Skeletal muscle satellite cell (primary cell): ENCODE data around the gene PRDM10.
"Not testable (repeated sequence)": the region's sequence is repeated elsewhere in the genome, so short reads cannot be mapped to it uniquely, and the experiment has no call there.

Experiments
- H3K27me3 ChIP-seq: 2 replicates; pipeline ENCODE4 v1.7.0; 2013; ENCODE audit warnings: low read length; ENCODE audit not compliant: control insufficient read depth, insufficient read depth
- H3K36me3 ChIP-seq: 2 replicates; pipeline ENCODE4 v1.7.0; 2013; ENCODE audit warnings: mild to moderate bottlenecking, control low read depth, low read length; ENCODE audit not compliant: insufficient read depth
- H3K4me1 ChIP-seq: 2 replicates; pipeline ENCODE4 v1.7.0; 2013; ENCODE audit warnings: low read length; ENCODE audit not compliant: control insufficient read depth, insufficient read depth
- H3K4me2 ChIP-seq: 2 replicates; pipeline ENCODE4 v1.7.0; 2013; ENCODE audit warnings: mild to moderate bottlenecking, low read length
- H3K4me3 ChIP-seq: 2 replicates; pipeline ENCODE4 v1.7.0; 2013; ENCODE audit warnings: low read length
- H3K9ac ChIP-seq: 2 replicates; pipeline ENCODE4 v1.7.0; 2013; ENCODE audit warnings: mild to moderate bottlenecking, low read depth, low read length, moderate library complexity
- H3K9me3 ChIP-seq: replicated peaks from 2 replicates; pipeline ENCODE4 v1.7.0; 2013; ENCODE audit warnings: mild to moderate bottlenecking, control low read depth, low read length

The PRDM10 gene

DNA sequence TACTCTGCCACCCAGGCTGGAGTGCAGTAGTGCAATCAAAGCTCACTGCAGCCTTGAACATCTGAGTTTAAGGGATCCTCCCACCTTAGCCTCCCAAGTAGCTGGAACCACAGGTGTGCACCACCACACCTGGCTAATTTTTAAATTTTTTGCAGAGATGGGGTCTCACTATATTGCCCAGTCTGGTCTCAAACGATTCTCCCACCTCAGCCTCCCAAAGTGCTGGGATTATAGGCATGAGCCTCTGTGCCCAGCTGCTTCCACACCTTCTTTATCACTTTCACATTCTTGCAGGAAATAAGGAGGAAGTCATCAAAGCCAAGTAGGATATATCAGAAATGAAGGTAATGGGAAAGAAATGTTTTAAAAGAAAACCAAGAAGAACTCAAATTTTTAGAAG lies 47.9 kb downstream of the PRDM10 start:
- H3K4me1 ChIP-seq, H3K27me3 ChIP-seq, H3K4me3 ChIP-seq, H3K9me3 ChIP-seq, H3K36me3 ChIP-seq, H3K9ac ChIP-seq, H3K4me2 ChIP-seq: not testable (repeated sequence)

DNA sequence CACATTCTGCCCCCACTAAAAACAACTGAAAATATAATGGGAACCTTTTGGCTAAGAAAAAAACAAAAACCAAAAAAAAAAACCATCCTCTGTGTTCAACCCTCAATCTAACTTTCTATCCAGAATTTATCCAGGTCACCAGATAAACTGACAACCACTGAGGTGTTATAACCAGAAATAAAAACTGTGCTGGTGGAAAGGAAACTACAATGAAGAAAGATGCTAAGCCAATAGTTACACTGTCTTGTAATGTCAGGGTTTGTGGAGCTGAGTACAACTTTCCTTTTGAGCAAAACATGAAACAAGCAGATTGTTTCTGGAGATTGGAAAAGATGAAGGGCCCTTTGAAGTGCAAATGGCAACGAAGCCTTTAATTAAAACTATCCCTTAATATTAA lies 50.8 kb downstream of the PRDM10 start:
- H3K27me3 ChIP-seq: no peaks in the 10 kb centered on the region
- H3K4me3 ChIP-seq: no peak overlapping the region
- no peaks in the 10 kb centered on the region for H3K4me1 ChIP-seq
- H3K4me2 ChIP-seq: no peak overlapping the region
- no peaks in the 10 kb centered on the region for H3K36me3 ChIP-seq
- no peak overlapping the region for H3K9ac ChIP-seq
- H3K9me3 ChIP-seq: no peaks in the 10 kb centered on the region

DNA sequence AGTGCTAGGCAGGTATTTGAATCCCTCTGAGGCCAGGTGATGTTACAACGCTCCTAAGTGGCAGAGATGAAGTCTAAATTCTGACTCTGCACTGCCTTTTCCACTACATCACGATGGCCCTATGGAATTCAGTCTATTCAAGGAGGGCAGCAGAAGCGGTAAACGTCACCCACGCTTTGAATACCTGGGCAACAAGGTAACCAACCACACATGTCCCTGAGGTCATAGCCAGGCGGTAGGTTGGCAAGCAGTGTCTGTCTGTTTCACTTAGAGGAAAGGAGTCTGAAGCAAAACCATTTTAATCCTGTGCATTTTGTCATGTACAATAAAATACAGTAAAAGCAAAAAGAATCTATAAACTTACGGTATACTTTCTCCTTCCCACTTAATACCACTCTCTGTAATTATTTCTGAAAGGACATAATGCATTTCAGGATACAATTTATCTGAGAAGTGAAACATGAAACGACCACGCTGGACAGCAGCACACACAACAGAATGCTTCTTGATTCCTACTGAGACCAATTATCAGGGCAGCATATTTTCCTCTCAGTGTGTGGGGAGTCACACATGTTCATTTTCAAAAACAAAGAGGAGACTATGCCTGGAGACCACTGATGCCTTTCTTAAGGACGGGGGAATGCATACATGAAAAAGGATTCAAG lies 51.3 kb downstream of the PRDM10 start:
- no peak overlapping the region for H3K4me2 ChIP-seq
- no peaks in the 10 kb centered on the region for H3K9me3 ChIP-seq
- H3K9ac ChIP-seq: no peak overlapping the region
- H3K4me3 ChIP-seq: no peak overlapping the region
- no peaks in the 10 kb centered on the region for H3K27me3 ChIP-seq
- no peaks in the 10 kb centered on the region for H3K36me3 ChIP-seq
- no peaks in the 10 kb centered on the region for H3K4me1 ChIP-seq

DNA sequence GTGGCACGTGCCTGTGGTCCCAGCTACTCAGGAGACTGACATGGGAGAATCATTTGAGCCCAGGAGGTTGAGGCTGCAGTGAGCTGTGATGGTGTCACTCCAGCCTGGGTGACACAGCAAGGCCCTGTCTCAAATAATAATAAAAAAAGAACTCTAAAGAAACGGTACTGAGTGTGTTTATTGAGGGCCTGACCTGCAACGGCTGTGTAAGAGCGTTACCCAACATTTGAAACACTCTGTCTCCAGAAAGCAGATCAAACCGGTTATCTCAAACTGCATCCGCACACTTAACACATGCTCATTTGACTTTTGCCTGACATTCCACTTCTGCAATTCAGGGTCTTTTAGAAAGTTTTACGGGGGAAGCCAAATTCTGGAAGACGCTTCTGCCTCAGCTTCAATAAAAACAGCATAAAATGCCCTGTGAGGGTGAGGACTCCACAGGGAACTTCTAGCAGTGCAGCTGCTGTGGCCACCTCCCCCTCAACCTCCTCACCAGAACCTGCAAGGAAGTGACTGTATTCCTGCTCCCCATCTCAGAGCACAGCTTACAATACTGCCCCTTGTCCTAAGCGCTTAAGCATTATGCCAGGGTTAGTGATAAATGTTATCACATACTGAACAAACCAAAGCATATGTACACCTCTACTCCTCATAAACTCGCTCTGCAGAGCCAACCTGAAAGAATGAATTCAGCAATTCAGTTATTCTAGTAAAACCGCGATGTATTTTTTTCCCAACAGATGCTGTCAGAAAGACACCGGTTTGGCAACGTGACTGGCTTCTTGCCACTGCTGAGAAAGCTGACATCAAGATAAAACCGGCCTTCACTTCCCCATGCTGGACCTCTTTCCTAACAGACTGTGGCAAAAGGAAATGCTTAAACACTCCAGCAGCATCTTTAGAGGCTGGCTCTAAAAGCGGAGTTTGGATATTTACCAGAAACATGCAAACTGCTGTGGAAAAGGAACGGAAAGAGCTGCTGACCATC lies 52.2 kb downstream of the PRDM10 start:
- H3K4me2 ChIP-seq: no peak overlapping the region
- no peak overlapping the region for H3K9ac ChIP-seq
- H3K4me1 ChIP-seq: no peaks in the 10 kb centered on the region
- peaks cover 2% of the 10 kb centered on the region for H3K36me3 ChIP-seq
- H3K4me3 ChIP-seq: no peak overlapping the region
- no peaks in the 10 kb centered on the region for H3K9me3 ChIP-seq
- no peaks in the 10 kb centered on the region for H3K27me3 ChIP-seq

DNA sequence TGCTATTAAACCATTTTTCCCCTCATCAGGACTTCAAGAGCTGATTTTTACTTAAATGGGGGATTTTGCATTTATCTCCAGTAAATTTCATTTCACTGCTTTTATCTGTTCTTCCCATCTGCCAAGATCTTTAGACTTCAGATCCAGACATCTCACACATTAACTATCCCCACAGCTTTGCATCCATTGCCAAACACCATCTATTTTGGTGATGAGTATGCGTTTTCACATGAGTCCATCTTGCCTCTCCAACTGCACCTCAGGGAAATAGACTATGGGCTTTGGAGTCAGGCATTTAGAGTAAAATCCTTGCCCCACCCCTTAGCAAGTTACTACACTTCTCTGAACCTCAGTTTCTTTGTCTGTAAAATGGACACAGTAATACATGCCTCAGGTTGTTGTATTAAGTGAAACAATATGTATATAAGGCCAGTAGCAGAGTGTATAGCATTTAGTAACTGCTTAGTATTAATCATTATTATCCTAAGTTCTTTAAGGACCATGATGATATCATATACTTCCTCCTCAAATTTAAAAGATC lies 53.6 kb downstream of the PRDM10 start:
- no peaks in the 10 kb centered on the region for H3K9me3 ChIP-seq
- peaks cover 11% of the 10 kb centered on the region for H3K36me3 ChIP-seq
- H3K27me3 ChIP-seq: no peaks in the 10 kb centered on the region
- H3K4me1 ChIP-seq: no peaks in the 10 kb centered on the region
- no peak overlapping the region for H3K4me3 ChIP-seq
- no peak overlapping the region for H3K9ac ChIP-seq
- no peak overlapping the region for H3K4me2 ChIP-seq

DNA sequence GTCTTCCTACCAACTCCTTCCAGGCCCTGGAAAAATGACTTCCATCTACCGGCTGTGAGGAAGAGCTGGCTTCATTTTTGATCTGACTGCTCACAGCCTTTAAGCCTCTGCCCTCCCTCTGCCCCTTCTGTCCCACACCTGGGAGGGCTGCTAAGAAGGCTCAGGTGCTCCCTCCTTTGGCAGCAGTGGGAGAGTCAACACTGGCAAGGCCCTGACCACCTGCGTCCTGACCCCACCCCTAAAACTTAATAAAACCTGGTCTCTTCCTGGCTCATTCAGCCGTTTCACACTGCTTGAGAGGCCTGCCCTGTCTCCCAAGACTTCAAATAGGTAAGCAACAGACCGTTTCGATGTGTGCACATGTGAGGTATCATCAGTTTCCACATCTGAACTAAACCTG lies 55.2 kb downstream of the PRDM10 start:
- Histone ChIP-seq H3K9ac (no peak overlapping the region), H3K4me2 (no peak overlapping the region), H3K36me3 (peaks cover 15% of the 10 kb centered on the region), H3K9me3 (no peaks in the 10 kb centered on the region), H3K4me1 (no peaks in the 10 kb centered on the region), H3K27me3 (no peaks in the 10 kb centered on the region), H3K4me3 (no peak overlapping the region)

DNA sequence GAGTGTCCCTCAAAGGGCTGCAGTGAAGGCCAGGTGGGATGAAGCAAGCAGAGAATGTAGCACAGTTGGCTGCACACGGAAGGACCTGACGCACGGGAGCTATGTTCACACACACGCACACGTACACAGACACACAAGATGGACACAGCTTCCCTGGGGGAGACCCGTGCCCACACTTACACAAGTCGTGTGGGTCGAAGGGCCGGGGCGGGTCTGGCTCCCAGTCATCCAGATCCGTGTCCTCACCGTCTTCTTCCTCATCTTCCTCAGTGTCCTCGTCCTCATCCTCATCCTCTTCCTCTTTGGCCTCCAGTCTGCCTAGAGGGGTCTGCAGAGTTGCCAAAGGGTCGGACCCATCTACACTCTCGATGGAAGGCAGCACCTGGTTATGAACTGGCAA lies 55.7 kb downstream of the PRDM10 start:
- Histone ChIP-seq H3K9me3 (no peaks in the 10 kb centered on the region), H3K27me3 (no peaks in the 10 kb centered on the region), H3K36me3 (peaks cover 20% of the 10 kb centered on the region), H3K9ac (no peak overlapping the region), H3K4me3 (no peak overlapping the region), H3K4me2 (no peak overlapping the region), H3K4me1 (no peaks in the 10 kb centered on the region)

DNA sequence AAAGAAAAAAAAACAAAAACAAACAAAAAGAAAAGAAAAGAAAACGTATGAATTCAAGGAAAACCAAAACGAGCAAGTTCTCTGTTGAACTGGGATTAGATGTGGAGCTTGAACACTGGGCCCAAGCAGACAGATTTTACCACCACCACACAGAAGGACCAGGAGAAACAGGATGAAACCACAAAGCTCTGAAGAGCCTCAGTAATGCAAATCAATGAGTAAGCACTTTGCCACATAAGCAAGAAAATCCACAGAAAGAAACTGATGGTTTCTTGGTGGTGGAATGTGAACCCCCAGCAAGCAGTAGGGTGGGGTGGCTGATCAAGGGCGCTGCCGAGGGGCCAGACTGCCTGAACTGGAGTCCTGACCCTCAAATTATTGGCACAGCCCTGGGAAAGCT lies 56.4 kb downstream of the PRDM10 start:
- H3K4me1 ChIP-seq: no peaks in the 10 kb centered on the region
- peaks cover 24% of the 10 kb centered on the region for H3K36me3 ChIP-seq
- H3K4me2 ChIP-seq: no peak overlapping the region
- no peak overlapping the region for H3K9ac ChIP-seq
- no peaks in the 10 kb centered on the region for H3K27me3 ChIP-seq
- no peak overlapping the region for H3K4me3 ChIP-seq
- H3K9me3 ChIP-seq: no peaks in the 10 kb centered on the region

DNA sequence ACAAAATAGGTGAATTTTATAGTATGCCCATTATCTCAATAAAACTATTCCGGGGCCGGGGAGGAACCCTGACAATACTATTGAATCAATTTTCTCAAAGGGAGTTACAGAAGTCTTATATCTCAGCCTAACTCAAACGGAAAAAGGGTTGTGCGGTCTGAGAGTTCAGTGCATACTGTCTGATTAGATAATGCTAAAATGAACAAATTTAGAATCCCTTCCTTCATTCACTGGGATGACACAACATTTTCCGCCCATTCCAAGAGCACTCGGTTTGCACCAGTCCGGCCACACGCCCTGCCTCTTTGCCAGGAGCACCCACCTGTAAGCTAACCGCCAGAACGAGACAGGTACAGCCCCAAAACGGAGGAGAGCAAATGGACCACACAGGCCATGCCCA lies 57.3 kb downstream of the PRDM10 start:
- H3K4me2 ChIP-seq: no peak overlapping the region
- H3K4me3 ChIP-seq: no peak overlapping the region
- H3K27me3 ChIP-seq: no peaks in the 10 kb centered on the region
- H3K4me1 ChIP-seq: no peaks in the 10 kb centered on the region
- H3K36me3 ChIP-seq: peaks cover 24% of the 10 kb centered on the region
- H3K9ac ChIP-seq: no peak overlapping the region
- H3K9me3 ChIP-seq: no peaks in the 10 kb centered on the region

DNA sequence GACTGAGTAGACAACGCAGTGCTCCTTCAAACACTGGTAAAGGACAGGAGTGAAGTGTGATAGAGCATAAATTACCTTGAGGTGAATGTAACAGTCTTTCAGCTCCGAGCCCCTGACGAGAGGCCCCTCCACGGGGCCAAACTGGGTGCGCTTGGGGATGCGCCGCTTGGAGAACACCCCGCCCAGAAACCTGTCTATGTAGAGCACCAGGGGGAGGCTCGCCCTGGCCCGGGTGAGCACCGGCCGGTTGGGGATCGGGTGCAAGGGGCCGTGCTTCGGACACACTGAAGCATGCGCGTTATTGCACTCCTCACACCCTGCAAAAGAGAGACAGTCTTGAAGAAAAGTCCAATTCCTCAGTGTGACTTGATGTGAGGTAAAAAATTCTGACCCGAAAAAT lies 57.9 kb downstream of the PRDM10 start:
- H3K9me3 ChIP-seq: no peaks in the 10 kb centered on the region

DNA sequence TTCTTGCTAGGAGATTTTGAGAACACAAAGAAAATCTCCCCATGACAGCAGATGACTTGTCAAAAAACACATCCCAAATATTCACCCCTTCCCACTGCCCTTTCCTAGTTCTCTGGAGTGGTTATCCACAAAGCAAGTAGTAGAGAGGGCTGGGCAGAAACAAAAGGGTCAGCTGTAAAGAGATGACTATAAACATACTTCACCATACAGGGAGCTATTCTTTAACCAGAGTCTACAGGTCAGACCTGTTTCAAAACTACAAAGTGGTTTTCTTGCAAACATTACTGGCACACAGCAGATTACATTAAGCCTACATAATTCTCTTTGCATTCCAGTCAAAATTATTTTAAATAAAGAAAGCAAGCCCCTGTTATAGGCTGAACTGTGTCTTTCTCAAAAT lies 59.6 kb downstream of the PRDM10 start:
- H3K9ac ChIP-seq: no peak overlapping the region
- H3K4me1 ChIP-seq: no peaks in the 10 kb centered on the region
- H3K27me3 ChIP-seq: no peaks in the 10 kb centered on the region
- H3K4me2 ChIP-seq: no peak overlapping the region
- no peaks in the 10 kb centered on the region for H3K9me3 ChIP-seq
- peaks cover 28% of the 10 kb centered on the region for H3K36me3 ChIP-seq
- no peak overlapping the region for H3K4me3 ChIP-seq

More for the DNA sequence above, 57.9 kb downstream of the PRDM10 start:
- Histone ChIP-seq H3K4me3 (no peak overlapping the region), H3K4me1 (no peaks in the 10 kb centered on the region), H3K4me2 (no peak overlapping the region), H3K9ac (no peak overlapping the region), H3K27me3 (no peaks in the 10 kb centered on the region), H3K36me3 (peaks cover 24% of the 10 kb centered on the region)
